Fibroblast of skin of abdomen (primary cell): ENCODE data around the gene DALRD3.
"Not testable (repeated sequence)": the region's sequence is repeated elsewhere in the genome, so short reads cannot be mapped to it uniquely, and the experiment has no call there.

ENCODE experiments used
- DNase-seq: peaks from one replicate; pipeline ENCODE4 v3.0.0-alpha.2; 2013

Gene DALRD3

GRCh38 chr3:49021213-49021812 lies 2.9 kb upstream of the DALRD3 start:
- DNase-seq, result peak; percentile 97

- DNase-seq, result no peak
Observed at GRCh38 chr3:49020330-49021212, 2.2 kb upstream of the DALRD3 start.

GRCh38 chr3:49019941-49020329 lies 1.6 kb upstream of the DALRD3 start:
- DNase-seq, result no peak

- no peak for DNase-seq
Observed at GRCh38 chr3:49018707-49019006, 277 bp upstream of the DALRD3 start.

- DNase-seq, result no peak
Observed at GRCh38 chr3:49017229-49017970, 980 bp downstream of the DALRD3 start.

- DNase-seq, result no peak
Observed at GRCh38 chr3:49016414-49017228, 1.8 kb downstream of the DALRD3 start.

GRCh38 chr3:49015765-49016164 lies 2.6 kb downstream of the DALRD3 start:
- DNase-seq, result no peak

- no peak for DNase-seq
Observed at GRCh38 chr3:49015072-49015471, 3.3 kb downstream of the DALRD3 start.

- DNase-seq, result no peak
Observed at GRCh38 chr3:49013738-49014660, 4.4 kb downstream of the DALRD3 start.

GRCh38 chr3:49013113-49013737 lies 5.2 kb downstream of the DALRD3 start:
- no peak for DNase-seq

- no peak for DNase-seq
Observed at GRCh38 chr3:49012441-49013017, 5.9 kb downstream of the DALRD3 start.

GRCh38 chr3:49009396-49009795 lies 9.0 kb downstream of the DALRD3 start:
- DNase-seq, result no peak

- not testable (repeated sequence) for DNase-seq
Observed at GRCh38 chr3:49008627-49009026, 9.8 kb downstream of the DALRD3 start.

GRCh38 chr3:49007771-49008528 lies 10.4 kb downstream of the DALRD3 start:
- peak; percentile 90 for DNase-seq

GRCh38 chr3:49007068-49007770 lies 11.2 kb downstream of the DALRD3 start, which contains the start of gene WDR6:
Gene WDR6 (plus strand): TSS chr3:49007391. CDS start chr3:49007432, 41 bp downstream.
- DNase-seq, result peak; percentile 99

- peak; percentile 31 for DNase-seq
Observed at GRCh38 chr3:49006408-49007067, 11.8 kb downstream of the DALRD3 start.

GRCh38 chr3:49005998-49006397 lies 12.4 kb downstream of the DALRD3 start:
- no peak for DNase-seq

GRCh38 chr3:49005303-49005680 lies 13.1 kb downstream of the DALRD3 start:
- DNase-seq, result no peak
